GM13977 (cell line): ENCODE measurements around the gene GP1BA.

Source experiments
- DNase-seq: peaks from one replicate; pipeline ENCODE4 v3.0.0; 2012; ENCODE audit warnings: low spot score
- CTCF ChIP-seq: IDR thresholded peaks from 2 replicates; pipeline ENCODE4 v1.5.1; 2012; ENCODE audit warnings: mild to moderate bottlenecking, control low read depth; ENCODE audit not compliant: insufficient read depth; ENCODE audit errors: extremely low read depth, missing control alignments
- in situ Hi-C: fragments of 300-500 bp; cut with MboI; formaldehyde crosslinking; loops from one replicate; pipeline ENCODE4 v1.12.0; 2022; ENCODE audit warnings: low sequenced_read_pairs, low pct_unique_long_range_greater_than_20kb, mixed read lengths, inconsistent platforms; ENCODE audit not compliant: unreplicated experiment

The GP1BA gene

GRCh38 chr17:4931963-4932362 lies at the start of gene GP1BA:
TSS of gene GP1BA (plus strand) at chr17:4932277. CDS start at chr17:4932605, 328 bp downstream.
- peak; percentile 51 for DNase-seq
- in situ Hi-C loops = no loop called here
- no peak for TF ChIP-seq CTCF

- DNase-seq = no peak
- in situ Hi-C loops = no loop called here
- no peak for TF ChIP-seq CTCF
Observed at GRCh38 chr17:4884489-4884888, 47.6 kb upstream of the GP1BA start.

GRCh38 chr17:4886830-4887229 lies 45.2 kb upstream of the GP1BA start:
- DNase-seq = no peak
- in situ Hi-C loops = loop anchor here (5.0 kb wide), 1 partner anchor 160 kb away; no protein-coding TSS in a partner anchor
- no peak for TF ChIP-seq CTCF

- TF ChIP-seq CTCF = no peak
- DNase-seq = no peak
- in situ Hi-C loops = loop anchor here (5.0 kb wide), 1 partner anchor 160 kb away; no protein-coding TSS in a partner anchor
Observed at GRCh38 chr17:4887581-4887980, 44.5 kb upstream of the GP1BA start.

- DNase-seq = no peak
- in situ Hi-C loops = no loop called here
- no peak for TF ChIP-seq CTCF
Observed at GRCh38 chr17:4891411-4892410, 40.4 kb upstream of the GP1BA start.

- TF ChIP-seq CTCF = no peak
- in situ Hi-C loops = no loop called here
- DNase-seq = no peak
Observed at GRCh38 chr17:4892499-4893221, 39.4 kb upstream of the GP1BA start.
